Stimulated activated CD8-positive, alpha-beta memory T cell treated with anti-CD3 and anti-CD28 coated beads, Interleukin-4, amount 100 ng/mL, for 24 hours (primary cell): Measurements from ENCODE around the gene PTPRF.
"Not testable (repeated sequence)": the region's sequence is repeated elsewhere in the genome, so short reads cannot be mapped to it uniquely, and the experiment has no call there.

Experiments used
- DNase-seq: peaks from one replicate; pipeline ENCODE4 v3.0.0-alpha.2; 2020; ENCODE audit warnings: low read depth

PTPRF gene

DNA sequence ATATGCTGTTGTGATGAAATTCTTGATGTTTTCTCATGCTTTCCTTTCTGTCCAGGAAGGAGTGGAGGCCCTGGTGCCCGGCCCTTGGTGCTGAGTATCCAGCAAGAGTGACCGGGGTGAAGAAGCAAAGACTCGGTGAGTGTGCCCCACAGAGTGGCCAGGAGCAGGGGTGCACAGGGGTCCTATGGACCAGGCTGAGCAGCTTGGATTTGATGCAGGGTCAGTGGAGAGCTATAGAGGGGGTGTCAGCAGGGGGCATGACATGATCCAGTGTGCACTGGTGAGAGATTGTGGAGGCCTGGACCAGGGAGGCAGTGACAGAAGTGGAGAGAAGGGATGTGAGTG is 7.4 kb downstream of the PTPRF start:
- DNase-seq = no peak

DNA sequence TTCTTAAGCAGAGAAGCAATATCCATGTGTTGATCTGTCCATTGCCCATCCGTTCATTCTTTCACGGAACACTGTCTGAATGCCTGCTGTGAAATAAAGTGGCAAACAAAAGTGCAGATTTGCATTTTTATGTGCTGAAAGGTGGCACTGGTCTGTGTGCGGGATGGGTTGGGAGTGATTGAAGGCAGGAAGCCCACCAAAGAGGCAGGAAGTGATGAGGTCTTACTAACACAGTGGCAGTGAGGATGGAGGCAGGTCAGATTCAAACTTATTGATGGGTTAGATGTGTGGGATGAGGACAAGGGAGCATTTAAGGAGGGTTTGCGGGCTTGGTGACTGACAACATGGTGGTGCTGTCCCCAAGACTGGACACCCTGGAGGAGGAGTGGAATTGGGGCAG is 8.3 kb downstream of the PTPRF start:
- DNase-seq = no peak

DNA sequence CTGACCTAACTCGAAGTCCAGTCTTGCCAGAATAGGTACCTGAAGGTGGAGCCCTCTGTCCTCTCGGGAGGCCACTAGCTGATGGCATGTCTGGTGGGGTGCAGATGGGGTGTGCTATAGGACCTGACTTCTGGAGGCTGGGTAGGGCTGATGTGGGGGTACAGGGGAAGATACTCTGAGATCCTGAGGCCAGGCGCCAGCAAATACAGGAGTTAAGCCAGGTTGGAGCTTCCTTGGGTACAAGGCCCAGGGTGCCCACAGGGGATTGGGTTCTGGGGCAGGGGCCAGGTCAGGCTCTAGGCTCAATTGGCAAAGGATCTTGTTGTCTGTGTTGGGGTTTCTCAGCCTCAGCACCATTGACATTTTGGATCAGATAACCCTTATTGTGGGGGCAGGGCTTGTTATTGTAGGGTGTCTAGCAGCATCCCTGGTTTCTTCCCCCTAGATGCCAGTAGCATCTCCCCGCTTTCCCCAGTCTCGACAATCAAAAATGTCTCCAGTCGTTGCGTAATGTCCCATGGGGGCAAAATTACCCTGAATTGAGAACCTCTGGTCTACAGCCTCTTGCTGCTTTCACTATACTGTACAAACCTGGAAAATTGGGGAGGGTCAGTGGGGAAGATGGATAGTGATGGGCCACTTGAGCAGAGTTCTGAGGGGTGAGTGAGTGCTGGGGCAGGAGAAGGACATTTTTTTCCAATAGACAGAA is 9.2 kb downstream of the PTPRF start:
- DNase-seq = no peak

DNA sequence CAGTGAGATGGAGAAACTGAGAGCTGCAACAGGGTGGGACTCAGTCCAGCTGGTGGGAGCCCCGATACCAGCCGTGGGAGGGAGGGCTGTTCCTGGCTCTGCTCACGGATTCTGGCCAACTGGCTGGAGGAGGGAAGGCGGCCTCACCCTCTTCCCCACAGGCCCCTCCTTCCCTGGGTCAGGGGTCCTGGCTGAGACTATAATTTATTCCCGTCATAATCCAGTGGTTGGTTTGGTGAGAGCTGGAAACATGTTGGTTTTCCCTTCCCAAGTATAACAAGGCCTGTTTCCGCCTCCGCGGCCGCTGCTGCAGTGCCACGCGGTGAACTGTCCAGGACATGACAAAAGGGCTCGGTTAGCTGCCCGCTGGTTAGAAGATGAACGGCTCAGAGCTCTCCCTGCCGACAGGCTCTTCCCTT is 10.0 kb downstream of the PTPRF start:
- DNase-seq = no peak

DNA sequence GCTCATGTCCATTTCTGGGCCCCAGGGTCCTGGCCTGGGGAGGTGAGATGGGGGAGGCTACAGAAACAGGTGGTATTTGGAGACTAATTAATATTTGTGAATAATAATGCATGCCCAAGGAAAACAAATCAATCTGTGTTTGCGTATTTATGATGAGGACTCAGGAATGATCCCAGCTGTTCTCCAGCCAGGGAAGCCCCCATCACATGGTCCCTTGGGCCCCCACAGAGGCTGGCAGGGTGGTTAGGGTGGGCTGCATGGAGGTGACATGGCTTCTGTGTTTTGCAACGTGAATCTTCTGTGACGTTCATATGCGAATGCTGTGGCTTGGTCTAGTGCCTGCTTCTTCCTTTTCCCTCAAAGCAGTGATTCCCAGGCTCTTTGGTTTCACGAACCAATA is 10.5 kb downstream of the PTPRF start:
- no peak for DNase-seq

DNA sequence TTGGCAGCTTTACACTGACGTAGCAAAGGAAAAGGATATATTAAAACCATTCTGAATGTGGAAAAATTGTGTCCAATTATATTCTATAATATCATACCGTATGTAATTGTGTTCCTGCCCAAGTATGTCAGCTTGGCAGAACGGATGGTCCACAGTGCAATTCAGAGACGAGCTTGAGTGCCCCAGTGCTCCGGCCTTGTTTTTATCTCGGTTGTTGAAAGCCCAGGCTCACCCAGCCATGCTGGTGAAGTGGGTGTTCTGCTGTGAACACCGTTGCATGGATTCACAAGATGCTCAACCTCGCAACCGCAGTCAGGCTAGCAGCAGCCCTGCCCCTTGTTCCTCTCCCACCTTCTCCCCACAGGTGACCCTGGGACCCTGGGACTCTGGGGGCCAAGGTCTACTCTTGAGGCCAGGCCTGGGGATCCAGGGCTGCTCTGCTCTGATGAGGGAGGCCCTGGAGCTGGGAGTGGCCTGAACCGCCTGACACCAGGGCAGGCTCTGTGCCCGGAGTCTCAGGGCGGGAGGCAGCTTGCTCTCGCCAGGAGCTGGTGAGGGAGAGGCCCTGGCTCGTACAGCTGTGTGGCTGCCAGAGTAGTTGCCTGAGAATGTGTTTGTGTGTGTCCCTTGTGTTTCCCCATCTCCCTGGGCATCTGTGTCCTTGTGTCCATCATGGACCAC is 11.2 kb downstream of the PTPRF start:
- DNase-seq = no peak

DNA sequence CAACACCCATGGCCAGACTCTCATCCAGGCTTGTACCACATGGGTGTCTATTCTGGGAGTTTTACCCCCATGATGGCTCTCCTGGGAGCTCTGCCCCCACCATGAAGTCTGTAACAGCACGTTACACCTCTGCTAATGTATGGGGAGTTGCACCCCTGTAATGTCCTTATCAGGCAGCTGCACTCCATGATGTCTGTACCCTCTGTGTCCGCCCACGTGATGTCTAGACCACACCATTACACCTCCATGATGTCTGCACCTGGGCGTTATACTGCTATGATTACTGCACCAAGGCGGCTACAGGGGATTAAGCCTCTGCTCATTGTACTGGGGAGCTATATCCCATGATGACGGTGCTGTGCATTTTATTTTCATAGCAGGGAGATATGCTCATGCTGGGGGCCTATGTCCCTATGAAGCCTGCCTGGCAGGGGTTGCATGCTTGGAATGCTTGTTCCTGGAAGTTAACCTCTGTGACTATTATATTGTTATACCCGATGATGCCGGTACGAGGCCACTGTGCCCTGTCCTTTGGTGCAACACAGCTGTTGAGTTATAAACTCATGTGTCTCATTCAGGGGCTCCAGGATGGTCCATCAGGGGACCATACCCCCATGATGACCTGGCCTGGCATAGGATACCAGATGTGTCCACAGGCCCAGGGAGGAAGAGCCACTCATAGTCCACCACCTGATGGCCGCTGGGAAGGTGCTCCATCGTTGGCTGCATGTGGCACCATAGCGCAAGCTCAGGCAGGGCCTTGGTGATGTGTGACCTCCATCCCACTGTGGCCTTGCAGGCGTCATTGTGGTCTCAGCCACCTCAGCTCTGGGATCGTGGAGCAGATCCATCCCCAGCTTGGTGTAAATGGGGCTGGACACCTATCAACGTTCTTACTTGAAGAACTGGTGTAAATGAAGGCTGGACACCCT is 12.1 kb downstream of the PTPRF start:
- no peak for DNase-seq

DNA sequence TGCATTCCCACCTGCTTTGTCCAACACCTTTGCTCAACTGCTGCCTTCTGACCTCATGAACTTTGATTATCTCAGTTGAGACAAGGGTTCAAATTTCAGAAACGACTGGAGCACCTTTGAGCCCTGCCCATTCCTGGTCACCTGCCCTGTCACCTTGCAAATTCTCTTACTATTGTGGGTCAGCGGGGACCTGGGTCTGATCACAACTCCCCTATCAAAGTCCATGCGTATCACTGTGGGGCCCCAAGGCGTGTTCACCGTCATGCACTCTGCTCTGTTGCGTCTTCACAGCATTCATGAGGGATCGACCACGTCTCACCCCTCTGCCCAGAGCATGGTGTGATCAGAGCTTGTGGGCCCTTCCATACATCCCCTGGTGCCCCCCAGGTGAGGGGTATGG is 12.9 kb downstream of the PTPRF start:
- no peak for DNase-seq

DNA sequence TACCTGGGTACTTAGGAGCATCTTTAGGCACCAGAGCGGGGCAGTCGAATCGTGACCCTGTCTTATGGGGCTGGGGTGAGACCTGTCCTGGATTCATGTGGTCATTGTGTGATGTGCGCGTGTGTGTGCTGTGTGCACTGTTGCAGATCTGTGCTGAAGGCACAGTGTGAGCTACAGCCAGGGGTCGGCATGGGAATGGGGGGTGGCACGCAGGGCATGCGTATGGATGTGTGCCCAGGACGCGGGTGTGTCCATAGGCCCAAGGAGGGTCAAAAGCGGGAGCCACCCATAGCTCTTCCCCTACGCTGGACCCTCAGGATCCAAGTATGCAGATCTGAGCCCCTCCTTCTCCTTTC is 14.6 kb downstream of the PTPRF start:
- DNase-seq = no peak

DNA sequence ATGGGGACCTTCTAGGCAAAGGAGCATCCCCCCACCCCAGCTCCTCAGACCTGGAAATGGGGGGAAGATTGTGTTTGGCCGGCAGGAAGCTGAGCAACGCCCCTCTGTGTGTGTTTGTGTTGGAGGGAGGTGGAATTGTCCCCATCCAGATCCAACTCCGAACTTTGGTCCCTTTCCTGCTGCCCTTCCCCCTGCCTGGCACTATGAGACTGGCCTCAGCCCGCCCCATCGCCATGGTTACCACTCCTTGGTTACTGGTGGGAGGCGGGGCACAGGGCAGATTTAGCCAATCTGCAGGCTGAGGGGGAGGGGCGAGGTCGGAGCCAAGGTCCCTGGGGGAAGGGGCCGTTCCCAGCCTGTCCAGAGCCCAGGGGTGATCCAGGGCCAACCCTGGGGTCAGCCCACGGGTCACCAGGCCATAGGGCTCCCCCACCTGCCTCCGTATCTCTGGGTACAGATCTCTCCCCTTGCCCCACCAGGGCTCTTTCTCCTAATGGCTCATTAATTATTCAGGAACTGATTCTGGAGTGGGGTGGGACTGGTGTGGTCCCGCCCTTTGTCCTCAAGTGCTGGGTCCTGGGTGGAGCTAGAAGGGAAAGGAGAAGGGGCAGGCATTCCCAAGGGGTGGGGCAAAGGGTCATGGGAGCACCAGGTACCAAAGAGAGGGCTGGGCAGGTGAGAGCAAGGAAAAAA is 15.2 kb downstream of the PTPRF start:
- no peak for DNase-seq

DNA sequence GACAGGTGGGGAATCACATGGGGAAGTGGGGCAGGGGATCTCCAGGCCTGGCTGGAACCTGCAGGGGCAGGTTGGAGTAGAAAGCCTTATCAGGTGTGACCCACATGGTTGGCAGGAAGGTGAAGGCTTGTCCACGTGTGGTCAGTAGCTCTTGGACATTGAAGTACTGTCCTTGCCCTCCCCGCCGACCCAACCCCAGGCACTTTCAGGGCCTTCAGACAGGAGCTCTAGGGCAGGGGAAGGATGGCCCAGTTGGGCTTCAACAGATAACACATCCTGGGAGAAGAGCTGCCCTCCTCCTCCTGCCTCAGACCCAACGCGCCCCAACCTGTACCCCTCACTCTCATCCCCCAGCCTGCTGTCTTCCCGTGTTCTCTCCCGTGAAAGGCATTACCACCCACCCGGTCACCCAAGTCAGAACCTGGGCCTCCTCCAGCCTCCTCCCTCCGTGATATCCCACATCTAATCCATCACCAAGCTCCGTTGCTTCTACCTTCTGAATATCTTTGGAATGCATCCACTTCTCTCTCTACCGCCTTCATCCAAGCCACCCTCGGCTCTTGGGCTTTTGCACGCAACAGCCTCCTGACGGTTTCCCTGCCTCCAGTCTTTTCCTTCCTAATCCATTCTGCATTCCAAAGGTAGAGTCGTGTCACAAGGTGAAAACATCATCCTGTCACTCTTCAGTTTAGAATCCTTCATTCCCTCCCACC is 15.9 kb downstream of the PTPRF start:
- DNase-seq = no peak

DNA sequence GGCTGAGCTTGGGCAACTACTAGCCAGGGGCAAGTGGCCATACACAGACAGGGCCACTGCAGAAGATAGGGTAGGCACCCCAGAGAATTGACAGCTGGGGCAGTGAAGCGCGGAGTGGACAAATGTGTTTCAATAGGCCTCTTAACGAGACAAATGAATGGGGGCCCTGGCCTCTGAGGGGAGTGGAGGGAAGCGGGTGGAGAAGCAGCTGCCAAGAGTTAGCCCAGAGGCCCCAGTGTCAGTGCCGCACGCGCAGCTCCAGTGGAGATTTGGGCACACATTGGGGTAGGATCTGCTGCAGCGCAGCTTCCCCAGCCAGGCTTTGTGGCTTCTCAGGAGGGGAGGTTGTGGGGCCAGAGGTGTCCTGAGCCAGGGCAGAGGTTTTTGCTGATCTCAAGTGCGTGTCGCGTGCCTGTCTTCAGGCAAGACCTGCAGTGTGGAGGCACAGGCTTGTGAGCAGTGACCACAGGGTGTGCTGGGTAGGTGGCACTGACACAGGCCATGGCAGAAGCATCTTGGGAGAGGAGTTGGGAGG is 16.9 kb downstream of the PTPRF start:
- no peak for DNase-seq

DNA sequence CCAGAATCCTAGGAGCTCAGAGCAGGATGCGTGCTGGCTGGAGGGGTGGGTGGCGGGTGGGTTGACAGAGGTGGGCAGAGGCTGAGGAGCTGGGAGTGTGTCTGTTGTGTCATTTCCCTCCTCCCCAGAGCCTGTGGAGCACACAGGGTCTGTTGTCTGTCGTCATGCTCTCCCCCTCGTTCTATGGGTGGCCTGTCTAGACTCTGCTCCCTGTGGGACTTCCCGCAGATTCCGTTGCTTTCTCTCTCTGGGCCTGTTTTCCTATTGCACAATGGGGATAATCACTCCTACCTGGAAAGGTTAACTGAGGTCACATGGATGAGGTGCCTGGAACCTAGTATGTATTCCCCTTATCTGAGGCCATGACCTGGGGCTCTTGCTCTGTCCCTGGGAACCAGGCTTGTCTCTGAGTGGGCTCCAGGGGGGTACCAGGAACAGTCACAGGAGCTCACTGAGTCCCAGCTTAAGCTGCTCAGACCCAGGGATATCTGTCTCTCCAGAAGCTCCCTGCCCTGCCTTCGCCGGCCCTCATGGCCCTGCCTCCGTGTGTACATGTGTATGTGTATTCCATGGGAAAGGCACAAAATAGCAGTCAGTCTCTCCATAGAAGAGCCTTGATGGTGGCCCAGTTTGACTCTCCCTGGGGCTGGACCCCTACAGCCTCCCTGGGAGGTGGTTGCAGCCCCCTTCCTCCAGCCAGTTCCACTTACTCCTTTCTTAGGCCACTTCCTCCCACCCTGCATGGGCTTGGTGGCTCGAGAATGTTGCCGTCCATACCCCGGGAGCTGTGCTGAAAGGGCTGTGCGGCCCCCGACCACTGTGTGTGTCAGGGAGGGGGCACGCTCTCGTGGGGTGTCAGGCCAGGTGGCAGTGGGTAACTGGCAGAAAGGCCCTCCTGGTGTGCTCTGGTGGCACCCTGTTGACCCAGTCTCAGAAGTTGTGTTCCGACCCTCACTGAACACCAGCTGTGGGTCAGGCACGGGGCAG is 17.9 kb downstream of the PTPRF start:
- DNase-seq = no peak

DNA sequence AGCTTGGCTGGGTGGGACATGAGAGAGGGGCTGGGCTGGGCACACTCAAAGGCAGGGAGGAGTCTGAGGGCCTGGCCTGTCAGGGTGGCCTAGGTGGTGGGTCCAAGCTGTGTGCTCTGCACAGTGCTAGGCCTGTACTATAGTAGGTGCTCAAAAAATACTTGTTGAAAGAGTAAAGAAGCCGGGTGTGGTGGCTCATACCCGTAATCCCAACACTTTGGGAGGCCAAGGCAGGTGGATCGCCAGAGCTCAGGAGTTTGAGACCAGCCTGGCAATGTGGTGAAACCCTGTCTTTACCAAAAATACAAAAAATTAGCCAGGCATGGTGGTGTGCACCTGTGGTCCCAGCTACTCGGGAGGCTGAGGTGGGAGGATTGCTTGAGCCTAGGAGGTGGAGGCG is 18.7 kb downstream of the PTPRF start:
- not testable (repeated sequence) for DNase-seq

DNA sequence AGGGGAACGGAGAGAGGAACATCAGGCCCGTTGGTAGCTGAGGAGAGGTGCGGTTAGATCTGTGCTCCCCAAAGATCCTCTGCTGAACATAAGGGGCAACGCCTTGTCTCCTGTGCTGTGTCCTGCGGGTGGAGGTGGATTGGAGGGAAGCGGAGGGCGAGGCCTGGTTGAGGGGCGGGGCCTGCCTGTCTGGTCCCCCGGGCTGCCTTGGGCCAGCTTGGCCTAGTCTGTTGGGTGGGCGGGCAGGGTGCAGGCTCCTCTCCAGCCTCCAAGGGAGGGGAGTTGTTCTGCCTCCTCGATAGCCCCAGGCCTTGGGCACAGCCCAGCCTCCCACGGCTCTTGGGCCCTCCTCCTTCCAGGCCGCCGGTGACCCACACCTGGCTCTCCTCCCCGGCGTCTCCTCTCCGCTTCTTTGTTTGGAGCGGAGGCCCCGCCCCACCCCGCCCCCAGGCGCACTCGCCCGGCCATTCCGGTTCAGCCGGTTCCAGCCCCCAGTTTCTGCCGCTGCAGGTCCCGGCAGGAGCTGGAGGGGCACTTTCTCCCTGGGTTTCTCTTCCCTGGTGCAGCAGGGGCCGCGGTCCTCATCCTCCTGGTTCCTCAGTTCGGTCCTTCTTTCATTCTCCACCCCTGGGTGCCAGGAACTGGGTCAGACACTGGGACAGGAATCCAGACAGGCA is 19.4 kb downstream of the PTPRF start:
- DNase-seq = no peak

DNA sequence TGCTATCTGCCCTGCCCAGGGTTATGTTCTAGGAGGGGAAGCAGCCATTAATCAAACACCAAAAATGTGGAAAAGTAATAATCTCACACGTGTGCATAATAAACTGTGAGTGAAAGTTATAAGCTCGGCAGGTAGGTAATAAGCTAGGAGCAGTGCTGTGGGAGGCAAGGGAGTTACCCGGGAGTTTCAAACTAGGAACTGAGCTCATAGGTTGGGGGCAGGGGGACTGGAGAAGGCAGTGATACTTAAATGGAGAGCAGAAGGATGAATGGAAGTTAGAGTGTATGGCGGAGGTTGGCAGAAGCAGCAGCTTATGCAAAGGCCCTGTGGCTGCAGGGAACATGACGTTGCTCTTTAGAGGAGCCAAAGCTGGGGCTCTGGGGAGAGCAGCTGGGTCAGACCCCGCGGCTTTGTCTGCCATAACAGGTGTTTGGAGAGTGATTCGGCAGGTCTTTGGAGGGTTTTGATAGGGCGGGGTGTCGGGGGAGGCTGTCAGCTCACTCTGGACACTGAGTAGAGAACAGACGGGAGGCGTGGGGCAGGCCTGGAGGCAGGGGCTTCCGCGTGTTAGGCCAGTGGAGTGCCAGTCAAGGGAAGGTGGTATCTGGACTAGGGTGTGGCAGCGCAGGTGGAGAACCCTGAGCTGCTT is 20.0 kb downstream of the PTPRF start:
- no peak for DNase-seq

DNA sequence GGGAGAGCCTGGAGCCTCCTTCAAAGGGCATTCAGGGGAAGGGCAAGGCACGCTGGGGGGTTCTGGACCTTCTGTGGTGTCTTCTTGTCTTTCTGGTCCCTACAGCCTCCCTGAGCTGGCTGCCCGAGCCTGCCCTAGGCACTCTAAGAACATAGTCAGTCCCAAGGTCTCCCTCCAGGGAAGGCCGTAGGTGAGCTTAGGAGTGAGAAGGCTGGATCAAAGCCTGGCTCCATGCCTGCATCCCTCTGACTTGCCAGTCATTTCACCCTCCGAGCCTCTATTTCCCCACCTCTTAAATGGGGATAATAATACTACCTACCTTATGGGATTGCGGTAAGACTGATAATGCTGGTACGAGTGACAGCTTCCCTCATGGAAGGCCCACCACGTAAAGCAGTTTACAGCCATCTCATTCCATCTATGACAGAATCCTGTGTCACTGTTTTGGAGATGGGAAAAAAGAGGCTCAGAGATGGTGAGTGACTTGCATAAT is 20.8 kb downstream of the PTPRF start:
- DNase-seq = no peak

DNA sequence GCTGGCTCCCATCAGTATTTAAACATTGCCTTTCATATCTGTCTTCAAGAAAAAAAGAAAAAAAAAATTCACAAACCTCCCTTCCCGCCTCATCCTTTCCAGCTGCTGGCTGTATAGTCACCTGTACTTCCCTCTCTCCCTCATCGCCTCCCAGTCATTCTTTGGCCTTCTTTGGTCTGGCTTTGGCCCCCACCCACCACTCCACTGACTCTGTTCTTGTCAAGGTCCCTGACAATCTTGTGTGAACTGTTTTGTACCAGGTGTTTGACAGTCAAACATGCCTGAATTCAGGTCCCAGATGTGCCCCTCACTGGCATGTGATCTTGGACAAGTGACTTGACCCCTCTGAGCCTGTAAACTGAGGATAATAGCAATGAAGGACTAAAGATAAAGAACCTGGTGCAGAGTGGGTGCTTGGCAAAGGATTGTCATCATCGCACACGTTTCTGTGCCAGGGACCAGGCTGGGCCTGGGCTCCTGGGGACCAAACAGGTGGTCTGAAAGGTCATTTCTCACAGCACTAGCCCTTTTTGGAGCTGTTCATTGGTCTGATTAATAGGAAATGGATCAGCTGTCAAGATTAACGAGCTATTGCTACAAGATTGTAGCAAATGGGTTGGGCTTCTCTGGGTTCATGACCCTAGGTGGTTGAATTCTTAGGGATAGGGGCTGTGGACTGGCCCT is 21.5 kb downstream of the PTPRF start:
- no peak for DNase-seq
